HL-60 (cell line): ENCODE results near the gene MAPRE2.

ENCODE experiments used
- DNase-seq, 2 experiments: peaks; one replicate each; pipeline ENCODE4 v3.0.0-alpha.2; 2010 to 2020; ENCODE audit warnings: low read depth in 1 of 2, low spot score in 1 of 2
- H3K27ac ChIP-seq: fragments of 250-450 bp; sonication (Bioruptor Pico); replicated peaks from 2 replicates; pipeline ENCODE4 v1.5.1; 2020; ENCODE audit warnings: mild to moderate bottlenecking, moderate library complexity
- H3K27me3 ChIP-seq: fragments of 250-450 bp; sonication (Bioruptor Pico); 2 replicates; pipeline ENCODE4 v1.5.1; 2021; ENCODE audit warnings: mild to moderate bottlenecking, moderate library complexity; ENCODE audit not compliant: insufficient read depth, poor library complexity, severe bottlenecking
- H3K4me3 ChIP-seq: replicated peaks from 2 replicates; pipeline ENCODE4 v1.5.1; 2011; ENCODE audit warnings: mild to moderate bottlenecking, control low read depth, low read length; ENCODE audit not compliant: insufficient read depth
- GABPA ChIP-seq: IDR thresholded peaks from 2 replicates; pipeline ENCODE4 v1.6.1; 2012; ENCODE audit warnings: low read depth
- POLR2AphosphoS5 ChIP-seq: IDR thresholded peaks from 2 replicates; pipeline ENCODE4 v1.6.1; 2012; ENCODE audit warnings: low read depth
- SPI1 ChIP-seq: IDR thresholded peaks from 2 replicates; pipeline ENCODE4 v1.6.1; 2012; ENCODE audit warnings: low read depth, mild to moderate bottlenecking, borderline replicate concordance
- TF ChIP-seq, protein P1 (sequence below): IDR thresholded peaks from one replicate; pipeline ENCODE4 v1.5.1; 2011; ENCODE audit warnings: low read length, control low read depth, inconsistent platforms; ENCODE audit not compliant: insufficient read depth
- TF ChIP-seq, protein P2 (sequence below): IDR thresholded peaks from 2 replicates; pipeline ENCODE4 v1.6.1; 2012; ENCODE audit warnings: low read depth; ENCODE audit not compliant: insufficient replicate concordance

The MAPRE2 gene

DNA sequence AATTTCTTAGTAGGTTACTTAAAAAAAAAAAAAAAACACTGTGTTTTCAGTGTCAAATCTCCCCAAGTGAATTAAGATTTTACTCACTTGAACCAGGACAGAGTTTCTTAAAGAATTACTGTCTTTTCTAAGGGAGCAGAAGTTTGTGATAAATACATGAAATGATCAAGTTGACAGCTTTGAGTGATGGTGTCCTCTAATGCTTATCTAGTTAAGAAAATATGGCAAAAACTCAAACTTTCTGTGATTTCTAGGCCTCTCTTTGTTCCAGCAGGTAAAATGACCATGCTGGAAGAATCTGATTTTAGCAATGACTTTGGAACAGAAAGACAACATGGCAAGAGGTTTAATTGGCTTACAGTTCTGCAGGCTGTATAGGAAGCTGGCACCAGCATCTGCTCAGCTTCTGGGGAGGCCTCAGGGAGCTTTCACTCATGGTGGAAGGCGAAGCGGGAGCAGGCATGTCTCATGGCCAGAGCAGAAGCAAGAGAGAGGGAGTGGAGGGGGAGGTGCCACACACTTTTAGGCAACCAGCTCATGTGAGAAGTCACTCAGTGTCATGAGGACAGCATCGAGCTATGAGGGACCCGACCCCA lies 6.6 kb downstream of the MAPRE2 start:
- Histone ChIP-seq H3K27me3 (no peaks in the 10 kb centered on the region), H3K4me3 (no peak overlapping the region), H3K27ac (no peak overlapping the region)
- TF ChIP-seq, protein P1, sequence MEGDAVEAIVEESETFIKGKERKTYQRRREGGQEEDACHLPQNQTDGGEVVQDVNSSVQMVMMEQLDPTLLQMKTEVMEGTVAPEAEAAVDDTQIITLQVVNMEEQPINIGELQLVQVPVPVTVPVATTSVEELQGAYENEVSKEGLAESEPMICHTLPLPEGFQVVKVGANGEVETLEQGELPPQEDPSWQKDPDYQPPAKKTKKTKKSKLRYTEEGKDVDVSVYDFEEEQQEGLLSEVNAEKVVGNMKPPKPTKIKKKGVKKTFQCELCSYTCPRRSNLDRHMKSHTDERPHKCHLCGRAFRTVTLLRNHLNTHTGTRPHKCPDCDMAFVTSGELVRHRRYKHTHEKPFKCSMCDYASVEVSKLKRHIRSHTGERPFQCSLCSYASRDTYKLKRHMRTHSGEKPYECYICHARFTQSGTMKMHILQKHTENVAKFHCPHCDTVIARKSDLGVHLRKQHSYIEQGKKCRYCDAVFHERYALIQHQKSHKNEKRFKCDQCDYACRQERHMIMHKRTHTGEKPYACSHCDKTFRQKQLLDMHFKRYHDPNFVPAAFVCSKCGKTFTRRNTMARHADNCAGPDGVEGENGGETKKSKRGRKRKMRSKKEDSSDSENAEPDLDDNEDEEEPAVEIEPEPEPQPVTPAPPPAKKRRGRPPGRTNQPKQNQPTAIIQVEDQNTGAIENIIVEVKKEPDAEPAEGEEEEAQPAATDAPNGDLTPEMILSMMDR: no peak
- TF ChIP-seq SPI1: no peak
- TF ChIP-seq, protein P2, sequence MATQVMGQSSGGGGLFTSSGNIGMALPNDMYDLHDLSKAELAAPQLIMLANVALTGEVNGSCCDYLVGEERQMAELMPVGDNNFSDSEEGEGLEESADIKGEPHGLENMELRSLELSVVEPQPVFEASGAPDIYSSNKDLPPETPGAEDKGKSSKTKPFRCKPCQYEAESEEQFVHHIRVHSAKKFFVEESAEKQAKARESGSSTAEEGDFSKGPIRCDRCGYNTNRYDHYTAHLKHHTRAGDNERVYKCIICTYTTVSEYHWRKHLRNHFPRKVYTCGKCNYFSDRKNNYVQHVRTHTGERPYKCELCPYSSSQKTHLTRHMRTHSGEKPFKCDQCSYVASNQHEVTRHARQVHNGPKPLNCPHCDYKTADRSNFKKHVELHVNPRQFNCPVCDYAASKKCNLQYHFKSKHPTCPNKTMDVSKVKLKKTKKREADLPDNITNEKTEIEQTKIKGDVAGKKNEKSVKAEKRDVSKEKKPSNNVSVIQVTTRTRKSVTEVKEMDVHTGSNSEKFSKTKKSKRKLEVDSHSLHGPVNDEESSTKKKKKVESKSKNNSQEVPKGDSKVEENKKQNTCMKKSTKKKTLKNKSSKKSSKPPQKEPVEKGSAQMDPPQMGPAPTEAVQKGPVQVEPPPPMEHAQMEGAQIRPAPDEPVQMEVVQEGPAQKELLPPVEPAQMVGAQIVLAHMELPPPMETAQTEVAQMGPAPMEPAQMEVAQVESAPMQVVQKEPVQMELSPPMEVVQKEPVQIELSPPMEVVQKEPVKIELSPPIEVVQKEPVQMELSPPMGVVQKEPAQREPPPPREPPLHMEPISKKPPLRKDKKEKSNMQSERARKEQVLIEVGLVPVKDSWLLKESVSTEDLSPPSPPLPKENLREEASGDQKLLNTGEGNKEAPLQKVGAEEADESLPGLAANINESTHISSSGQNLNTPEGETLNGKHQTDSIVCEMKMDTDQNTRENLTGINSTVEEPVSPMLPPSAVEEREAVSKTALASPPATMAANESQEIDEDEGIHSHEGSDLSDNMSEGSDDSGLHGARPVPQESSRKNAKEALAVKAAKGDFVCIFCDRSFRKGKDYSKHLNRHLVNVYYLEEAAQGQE: no peak
- TF ChIP-seq GABPA: no peak
- no peak for TF ChIP-seq POLR2AphosphoS5
- no peak for DNase-seq

DNA sequence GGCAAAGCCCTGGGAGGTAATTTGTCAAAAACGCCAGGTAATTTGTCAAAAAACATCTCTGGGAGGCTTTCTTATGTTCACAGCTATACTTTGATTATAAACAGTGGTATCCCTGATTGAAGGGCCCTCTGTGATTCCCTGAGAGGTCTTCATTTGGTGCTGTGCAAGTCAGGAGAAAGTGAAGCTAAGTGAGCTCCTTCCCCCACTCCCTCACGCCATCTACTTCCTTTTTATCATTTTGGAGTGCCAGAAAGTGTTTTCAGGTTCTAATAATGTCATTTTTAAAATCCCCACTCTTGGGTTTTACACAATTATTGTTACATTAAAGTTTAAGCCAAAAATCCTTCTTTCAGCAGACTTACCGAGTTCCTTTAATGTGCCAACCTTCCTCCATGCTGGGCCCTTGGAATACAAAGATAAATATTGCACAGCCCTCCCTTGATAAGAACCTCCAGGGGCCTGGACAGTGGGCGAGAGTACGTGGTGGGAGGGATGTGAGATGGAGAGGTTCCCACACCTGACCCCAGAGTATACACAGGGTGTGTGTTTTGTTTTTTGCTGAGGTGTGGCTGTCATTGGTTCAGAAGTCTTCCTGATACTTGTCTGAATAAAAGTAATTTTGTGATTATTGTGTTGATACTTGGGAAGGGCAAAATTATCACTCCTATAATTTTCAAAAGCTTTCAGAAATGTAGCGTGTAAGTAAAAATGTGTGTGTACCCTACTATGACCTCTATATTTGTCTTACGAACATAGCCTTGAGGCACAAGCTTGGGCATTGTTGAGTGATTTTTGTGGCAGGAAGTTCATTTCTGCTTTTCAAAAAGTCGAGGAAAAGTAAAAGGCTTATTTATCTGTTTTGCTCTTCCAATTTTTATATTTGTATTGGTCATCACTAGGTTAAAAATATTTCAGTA lies 8.2 kb downstream of the MAPRE2 start:
- DNase-seq: peak; percentile 31 to 60
- H3K27me3 ChIP-seq: no peaks in the 10 kb centered on the region
- H3K4me3 ChIP-seq: no peak overlapping the region
- peak overlapping the region; percentile 71 for H3K27ac ChIP-seq
- TF ChIP-seq GABPA (no peak), SPI1 (peak; percentile 18; the same call in 1 of the 2 replicates)

DNA sequence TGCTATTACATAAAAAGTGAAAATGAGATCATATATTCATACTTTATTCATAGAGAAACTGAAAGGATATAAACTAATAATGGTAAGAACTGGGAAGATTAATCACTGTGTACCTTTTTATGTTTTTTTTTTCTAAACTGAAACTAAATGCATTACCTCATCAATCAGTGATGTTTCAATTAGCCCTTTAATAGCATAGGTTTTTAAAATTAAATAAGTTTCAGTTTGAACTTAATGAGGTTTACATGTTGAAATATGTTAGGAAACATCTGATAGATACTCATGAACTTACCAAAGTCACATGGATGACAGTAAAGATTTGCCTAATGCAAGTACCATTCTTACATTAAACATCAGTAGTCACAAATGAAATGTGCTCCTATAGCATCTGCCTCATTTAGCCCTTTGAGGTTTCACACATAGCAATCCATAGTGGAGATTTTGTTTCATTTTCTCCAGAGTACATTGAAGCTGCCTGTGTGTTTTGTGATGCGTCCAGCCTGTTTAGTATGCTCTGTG lies 8.9 kb downstream of the MAPRE2 start:
- no peak for DNase-seq
- H3K4me3 ChIP-seq: no peak overlapping the region
- TF ChIP-seq, protein P2: no peak
- no peak for TF ChIP-seq GABPA
- TF ChIP-seq, protein P1: no peak
- H3K27me3 ChIP-seq: no peaks in the 10 kb centered on the region
- peak overlapping the region; percentile 71 for H3K27ac ChIP-seq

DNA sequence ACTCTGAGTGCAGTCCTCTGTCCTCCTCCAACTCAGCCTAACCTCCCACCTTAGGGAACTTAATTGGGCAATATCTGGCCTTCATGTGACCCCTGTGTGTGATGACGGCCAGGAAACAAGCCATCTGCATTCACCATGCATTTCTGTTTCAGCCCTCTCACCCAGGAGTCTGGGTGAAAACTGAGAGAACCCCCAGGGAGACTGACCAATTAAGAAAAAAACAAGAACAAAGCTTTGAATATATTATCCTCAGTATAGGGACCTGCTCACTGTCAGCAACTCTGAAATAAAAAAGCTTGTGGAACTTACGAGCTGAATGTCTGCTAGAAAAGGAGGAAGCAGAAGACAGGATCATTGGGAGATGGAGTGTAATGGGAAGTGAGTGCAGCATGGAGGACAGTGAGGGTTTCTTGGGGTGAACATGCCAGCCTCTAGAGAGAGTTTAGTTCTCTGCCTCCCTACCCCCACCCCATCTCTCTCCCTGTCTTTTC lies 9.5 kb downstream of the MAPRE2 start:
- Histone ChIP-seq H3K4me3 (no peak overlapping the region), H3K27ac (peak overlapping the region; percentile 71), H3K27me3 (no peaks in the 10 kb centered on the region)
- no peak for TF ChIP-seq POLR2AphosphoS5
- TF ChIP-seq, protein P1: no peak
- TF ChIP-seq SPI1: peak; percentile 86; the same call in 1 of the 2 replicates
- TF ChIP-seq, protein P2: no peak
- TF ChIP-seq GABPA: no peak
- peak; percentile 61 to 62 for DNase-seq
